B cell (primary cell): ENCODE measurements around the gene TSPAN14. TPM values are rescaled to one million over a fixed set of nuclear protein-coding genes. Genes with fewer than 3 reads are reported as not detected.

ENCODE experiments used
- ATAC-seq: fragments of 200-7000 bp; cut with Tn5 transposase; one replicate; pipeline ENCODE4 v1.10.0; 2021; ENCODE audit warnings: low read depth, mild to moderate bottlenecking, moderate number of reproducible peaks, moderate library complexity
- CTCF ChIA-PET: fragments of 350-600 bp; sonication (Branson Sonifier 250); formaldehyde crosslinking; loops from one replicate; lab custom pipeline; 2021; ENCODE audit warnings: antibody characterized with exemption, inconsistent platforms; lab: Charles Lee
- POLR2A ChIA-PET: fragments of 350-600 bp; sonication (Branson Sonifier 250); formaldehyde crosslinking; loops from one replicate; lab custom pipeline; 2021; ENCODE audit warnings: antibody characterized with exemption; lab: Charles Lee
- DNase-seq: peaks from one replicate; pipeline ENCODE4 v3.0.0; 2013
- H2AFZ ChIP-seq: 2 replicates; pipeline ENCODE4 v1.6.1; 2012; ENCODE audit warnings: mild to moderate bottlenecking, low read depth, low read length; ENCODE audit not compliant: insufficient read depth, poor library complexity, severe bottlenecking
- H3K27ac ChIP-seq, 2 donors: 1 replicate in 1 of 2; 2 replicates in 1 of 2; pipeline ENCODE4 v1.5.1; 2012 to 2013; ENCODE audit warnings: low read length in 2 of 2, mild to moderate bottlenecking in 2 of 2, moderate library complexity in 1 of 2
- H3K27me3 ChIP-seq, 4 experiments: fragments of 200-600 bp in 1 of 4; sonication (generic) in 1 of 4; replicated peaks in 1 of 4; 1 replicate in 2 of 4; 2 replicates in 2 of 4; pipeline versions ENCODE4 v1.6.1 to v1.7.0; 2013 to 2016; ENCODE audit warnings: low read length in 3 of 4, mild to moderate bottlenecking in 2 of 4, mixed read lengths in 1 of 4, moderate library complexity in 1 of 4; ENCODE audit not compliant: insufficient read depth in 4 of 4, control insufficient read depth in 3 of 4; ENCODE audit errors: control extremely low read depth in 1 of 4
- H3K36me3 ChIP-seq, 2 experiments: replicated peaks in 1 of 2; 1 replicate in 1 of 2; 2 replicates in 1 of 2; pipeline versions ENCODE4 v1.6.1 to v1.7.1; 2013; ENCODE audit warnings: low read length in 1 of 2; ENCODE audit not compliant: insufficient read depth in 2 of 2, control insufficient read depth in 1 of 2; ENCODE audit errors: control extremely low read depth in 1 of 2, extremely low read depth in 1 of 2
- H3K4me1 ChIP-seq, 2 donors: fragments of 200-600 bp in 1 of 2; sonication (generic) in 1 of 2; 1 replicate in 1 of 2; 2 replicates in 1 of 2; pipeline versions ENCODE4 v1.5.1 to v1.6.1; 2013 to 2017; ENCODE audit warnings: low read length in 2 of 2; ENCODE audit not compliant: control insufficient read depth in 2 of 2, insufficient read depth in 2 of 2
- H3K4me2 ChIP-seq: replicated peaks from 2 replicates; pipeline ENCODE3; 2012; ENCODE audit warnings: mild to moderate bottlenecking, low read depth, low read length; ENCODE audit not compliant: poor library complexity, severe bottlenecking
- H3K4me3 ChIP-seq, 5 experiments: fragments of 200-600 bp in 1 of 5; sonication (generic) in 1 of 5; 1 replicate in 3 of 5; 2 replicates in 2 of 5; pipeline versions ENCODE4 v1.5.1 to v1.7.0; 2011 to 2016; ENCODE audit warnings: low read length in 4 of 5, mild to moderate bottlenecking in 4 of 5, low read depth in 2 of 5, control low read depth in 1 of 5, moderate library complexity in 1 of 5; ENCODE audit not compliant: insufficient read depth in 1 of 5; ENCODE audit errors: control extremely low read depth in 1 of 5, extremely low read depth in 1 of 5
- H3K79me2 ChIP-seq: fragments of 200-600 bp; sonication (generic); one replicate; pipeline ENCODE4 v1.6.0; 2016; ENCODE audit warnings: low read length; ENCODE audit not compliant: control insufficient read depth, insufficient read depth
- H3K9ac ChIP-seq: fragments of 200-600 bp; sonication (generic); 2 replicates; pipeline ENCODE4 v1.6.1; 2017; ENCODE audit warnings: mild to moderate bottlenecking, low read length, moderate library complexity
- H3K9me3 ChIP-seq, 3 donors: one replicate each; pipeline versions ENCODE4 v1.6.1 to v1.7.1; 2013; ENCODE audit warnings: low read length in 2 of 3; ENCODE audit not compliant: control insufficient read depth in 2 of 3, insufficient read depth in 1 of 3; ENCODE audit errors: control extremely low read depth in 1 of 3
- H4K20me1 ChIP-seq: 2 replicates; pipeline ENCODE4 v1.6.0; 2012; ENCODE audit warnings: mild to moderate bottlenecking, low read length; ENCODE audit not compliant: insufficient read depth, control insufficient read depth, poor library complexity, severe bottlenecking
- H3K27ac Mint-ChIP-seq: one replicate; pipeline ENCODE4 v1.8.0; 2021; ENCODE audit warnings: mixed read lengths
- H3K27me3 Mint-ChIP-seq: one replicate; pipeline ENCODE4 v1.8.0; 2021; ENCODE audit warnings: mixed read lengths
- H3K4me1 Mint-ChIP-seq: one replicate; pipeline ENCODE4 v1.8.0; 2021; ENCODE audit warnings: mixed read lengths
- H3K4me3 Mint-ChIP-seq: one replicate; pipeline ENCODE4 v1.8.0; 2021; ENCODE audit warnings: mixed read lengths
- H3K9me3 Mint-ChIP-seq: one replicate; pipeline ENCODE4 v1.8.0; 2022; ENCODE audit warnings: mixed read lengths; ENCODE audit not compliant: insufficient read depth
- EZH2 ChIP-seq: IDR thresholded peaks from 2 replicates; pipeline ENCODE4 v1.6.1; 2012; ENCODE audit warnings: borderline replicate concordance, low read depth, mild to moderate bottlenecking, moderate library complexity, low read length; ENCODE audit not compliant: insufficient read depth, poor library complexity, severe bottlenecking
- WGBS: methylation state at CpG from one replicate; pipeline ENCODE4 v1.1.5; 2013; ENCODE audit warnings: missing lambda C conversion rate; ENCODE audit not compliant: insufficient coverage; 5-methylcytosine and 5-hydroxymethylcytosine counted together
- intact Hi-C: fragments of 100-400 bp; cut with micrococcal nuclease; formaldehyde crosslinking; loops from one replicate; pipeline ENCODE4 v1.10.0; 2022
- polyA plus RNA-seq: library from polyadenylated mRNA; depleted of rRNA; stranded (reverse); fragments of >200 nt; gene quantifications from 2 replicates; pipeline ENCODE4 v1.2.3, GENCODE V29; 2012
- total RNA-seq, 2 donors: library from RNA; stranded (reverse); fragments of 120-200 nt in 1 of 2; gene quantifications; 1 replicate in 1 of 2; 2 replicates in 1 of 2; pipeline versions ENCODE4 v1.2.3 to v1.2.4, GENCODE V29; 2013 to 2022
- TF ChIP-seq, protein P1 (sequence below): fragments of 200-600 bp; IDR thresholded peaks from one replicate; pipeline ENCODE4 v1.8.0; 2022; ENCODE audit warnings: antibody characterized with exemption, mild to moderate bottlenecking

Gene TSPAN14
- total and polyA plus RNA-seq, 2 donors (not counting 1 experiment from before 2014, with no cell fraction given) = 27.8 to 55.3 TPM

DNA sequence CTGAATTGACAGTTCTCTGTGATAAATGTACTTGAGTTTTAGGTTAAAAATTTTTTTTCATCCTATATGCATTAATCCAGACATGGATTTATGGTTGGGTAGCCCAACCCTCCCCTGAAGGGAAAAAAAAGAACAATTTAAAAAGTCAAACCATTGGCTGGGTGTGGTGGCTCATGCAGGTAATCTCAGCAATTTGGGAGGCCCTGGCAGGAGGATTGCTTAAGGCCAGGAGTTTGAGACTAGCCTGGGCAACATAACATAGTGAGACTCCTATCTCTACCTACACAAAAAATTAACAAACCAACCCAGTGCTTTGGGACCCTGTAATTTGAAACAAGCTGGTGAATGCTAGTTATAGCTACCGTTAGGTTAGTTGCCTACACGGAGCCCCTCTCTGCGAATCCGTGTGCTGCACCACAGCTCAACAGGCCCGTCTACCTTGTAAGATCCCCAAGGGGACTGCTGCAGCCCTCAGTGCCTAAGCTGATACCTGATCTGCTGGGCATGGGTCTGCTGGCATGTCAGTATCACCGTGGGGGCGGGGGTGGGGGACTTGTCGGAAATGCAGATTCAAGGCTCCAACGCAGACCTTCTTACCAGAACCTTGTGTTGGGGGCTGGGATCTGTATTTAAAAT is 32.8 kb downstream of the TSPAN14 start:
- POLR2A ChIA-PET = interaction anchor here (0.5 kb wide), 1 partner anchor 11 kb away, joined by 5 read pairs; no protein-coding TSS in a partner anchor
- Histone ChIP-seq H4K20me1 (peaks cover 62% of the 10 kb centered on the region), H2AFZ (no peak overlapping the region), H3K9me3 (no peaks in the 10 kb centered on the region), H3K4me3 (no peak overlapping the region), H3K79me2 (peaks cover 72% of the 10 kb centered on the region), H3K36me3 (peaks cover 5 to 33% of the 10 kb centered on the region in 2 experiments), H3K27ac (no peak overlapping the region), H3K4me1 (peaks cover 8 to 31% of the 10 kb centered on the region in 2 donors), H3K9ac (no peak overlapping the region), H3K27me3 (no peaks in the 10 kb centered on the region), H3K4me2 (no peak overlapping the region)
- intact Hi-C loops = no loop called here
- Mint-ChIP-seq H3K9me3 (no peaks in the 10 kb centered on the region), H3K27ac (no peak overlapping the region), H3K4me1 (peaks cover 57% of the 10 kb centered on the region), H3K27me3 (no peaks in the 10 kb centered on the region), H3K4me3 (no peak overlapping the region)
- CTCF ChIA-PET = interaction anchor here (0.6 to 9.2 kb wide), 2 partner anchors 16 to 43 kb away, joined by 3 to 71 read pairs; no protein-coding TSS in a partner anchor
- TF ChIP-seq EZH2 = no peak
- TF ChIP-seq, protein P1, sequence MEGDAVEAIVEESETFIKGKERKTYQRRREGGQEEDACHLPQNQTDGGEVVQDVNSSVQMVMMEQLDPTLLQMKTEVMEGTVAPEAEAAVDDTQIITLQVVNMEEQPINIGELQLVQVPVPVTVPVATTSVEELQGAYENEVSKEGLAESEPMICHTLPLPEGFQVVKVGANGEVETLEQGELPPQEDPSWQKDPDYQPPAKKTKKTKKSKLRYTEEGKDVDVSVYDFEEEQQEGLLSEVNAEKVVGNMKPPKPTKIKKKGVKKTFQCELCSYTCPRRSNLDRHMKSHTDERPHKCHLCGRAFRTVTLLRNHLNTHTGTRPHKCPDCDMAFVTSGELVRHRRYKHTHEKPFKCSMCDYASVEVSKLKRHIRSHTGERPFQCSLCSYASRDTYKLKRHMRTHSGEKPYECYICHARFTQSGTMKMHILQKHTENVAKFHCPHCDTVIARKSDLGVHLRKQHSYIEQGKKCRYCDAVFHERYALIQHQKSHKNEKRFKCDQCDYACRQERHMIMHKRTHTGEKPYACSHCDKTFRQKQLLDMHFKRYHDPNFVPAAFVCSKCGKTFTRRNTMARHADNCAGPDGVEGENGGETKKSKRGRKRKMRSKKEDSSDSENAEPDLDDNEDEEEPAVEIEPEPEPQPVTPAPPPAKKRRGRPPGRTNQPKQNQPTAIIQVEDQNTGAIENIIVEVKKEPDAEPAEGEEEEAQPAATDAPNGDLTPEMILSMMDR = no peak
- DNase-seq = no peak
- WGBS = 94% methylated on average over 9 of the region's 9 CpGs
- no peak for ATAC-seq

DNA sequence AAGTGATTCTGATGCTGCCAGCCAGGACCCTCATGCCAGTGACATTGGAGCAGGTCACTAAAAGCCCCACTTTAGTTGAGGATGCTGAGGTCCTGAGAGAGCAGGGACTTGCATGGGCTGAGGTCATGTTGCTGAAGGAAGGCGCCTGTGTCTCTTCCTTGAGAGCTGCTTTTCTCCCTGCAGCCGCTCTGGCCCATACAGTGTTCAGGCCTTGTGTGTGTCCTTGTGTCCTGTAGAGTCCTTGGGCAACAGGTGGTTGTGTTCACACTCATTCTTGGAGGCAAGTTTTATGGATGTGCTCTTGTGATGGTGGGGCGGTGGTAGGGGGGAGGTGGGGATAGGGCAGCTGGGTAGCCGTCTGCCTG is 33.3 kb downstream of the TSPAN14 start:
- TF ChIP-seq EZH2 = no peak
- POLR2A ChIA-PET = interaction anchor here (0.5 kb wide), 1 partner anchor 11 kb away, joined by 5 read pairs; no protein-coding TSS in a partner anchor
- H3K27ac ChIP-seq = no peak overlapping the region
- peaks cover 62% of the 10 kb centered on the region for H4K20me1 ChIP-seq
- WGBS = 80% methylated on average over 4 of the region's 4 CpGs
- no peaks in the 10 kb centered on the region for H3K27me3 Mint-ChIP-seq
- H3K4me3 ChIP-seq = no peak overlapping the region
- no peak overlapping the region for H3K4me3 Mint-ChIP-seq
- no peak overlapping the region for H3K27ac Mint-ChIP-seq
- peaks cover 61% of the 10 kb centered on the region for H3K4me1 Mint-ChIP-seq
- no peaks in the 10 kb centered on the region for H3K27me3 ChIP-seq
- H3K9ac ChIP-seq = no peak overlapping the region
- peaks cover 5 to 33% of the 10 kb centered on the region in 2 experiments for H3K36me3 ChIP-seq
- DNase-seq (no peak), ATAC-seq (no peak)
- H3K9me3 ChIP-seq = peaks cover 0 to 2% (median 0%) of the 10 kb centered on the region in 3 donors
- H3K4me1 ChIP-seq = peaks cover 8 to 31% of the 10 kb centered on the region in 2 donors
- H3K9me3 Mint-ChIP-seq = no peaks in the 10 kb centered on the region
- no peak overlapping the region for H2AFZ ChIP-seq
- no peak overlapping the region for H3K4me2 ChIP-seq
- H3K79me2 ChIP-seq = peaks cover 73% of the 10 kb centered on the region
- CTCF ChIA-PET = interaction anchor here (9.2 kb wide), 1 partner anchor 15 kb away, joined by 71 read pairs; no protein-coding TSS in a partner anchor
- intact Hi-C loops = no loop called here
